H1 (cell line): ENCODE measurements around the gene CPE. TPM values are rescaled to one million over a fixed set of nuclear protein-coding genes. Genes with fewer than 3 reads are reported as not detected.

Experiments
- CTCF ChIA-PET: fragments of 300-600 bp; sonication (Branson Sonifier 250); formaldehyde crosslinking; loops from one replicate; lab custom pipeline; 2021; ENCODE audit not compliant: partially characterized antibody; lab: Charles Lee
- POLR2A ChIA-PET: fragments of 300-600 bp; sonication (Branson Sonifier 250); formaldehyde crosslinking; loops from one replicate; lab custom pipeline; 2021; ENCODE audit warnings: inconsistent platforms; ENCODE audit not compliant: partially characterized antibody; lab: Charles Lee
- DNase-seq, 2 experiments: peaks; one replicate each; pipeline versions ENCODE4 v3.0.0 to v3.0.0-alpha.2; 2010 to 2022; ENCODE audit warnings: low spot score in 2 of 2, low read depth in 1 of 2, mixed read lengths in 1 of 2
- FAIRE-seq: peaks from 2 replicates; lab custom pipeline; 2011; peaks lifted over from hg19 to GRCh38; lab: Jason Lieb, UNC
- H2AFZ ChIP-seq: 2 replicates; pipeline ENCODE4 v1.8.1; 2012; ENCODE audit warnings: low read length, inconsistent platforms
- H2AK5ac ChIP-seq: 2 replicates; pipeline ENCODE4 v1.6.1; 2013; ENCODE audit warnings: low read depth, low read length
- H2BK120ac ChIP-seq: replicated peaks from 2 replicates; pipeline ENCODE3; 2013; ENCODE audit warnings: low read depth, low read length, inconsistent platforms
- H2BK12ac ChIP-seq: 2 replicates; pipeline ENCODE4 v1.6.1; 2013; ENCODE audit warnings: low read depth, low read length
- H2BK15ac ChIP-seq: 2 replicates; pipeline ENCODE4 v1.6.1; 2013; ENCODE audit warnings: low read length
- H2BK20ac ChIP-seq: 2 replicates; pipeline ENCODE4 v1.6.1; 2013; ENCODE audit warnings: low read length
- H2BK5ac ChIP-seq: 2 replicates; pipeline ENCODE4 v1.6.1; 2013; ENCODE audit warnings: low read depth, low read length
- H3K14ac ChIP-seq: 2 replicates; pipeline ENCODE4 v1.6.1; 2013; ENCODE audit warnings: inconsistent platforms; ENCODE audit not compliant: insufficient read length
- H3K18ac ChIP-seq: 2 replicates; pipeline ENCODE4 v1.6.1; 2013; ENCODE audit warnings: low read length; ENCODE audit errors: extremely low read depth
- H3K23ac ChIP-seq: 2 replicates; pipeline ENCODE4 v1.6.1; 2013; ENCODE audit warnings: inconsistent platforms; ENCODE audit not compliant: insufficient read length
- H3K23me2 ChIP-seq: 2 replicates; pipeline ENCODE4 v1.6.1; 2013; ENCODE audit warnings: low read depth, low read length
- H3K27ac ChIP-seq: 2 replicates; pipeline ENCODE4 v1.6.1; 2011; ENCODE audit warnings: low read depth, low read length, inconsistent platforms
- H3K27me3 ChIP-seq, 4 experiments: replicated peaks in 1 of 4; 1 replicate in 1 of 4; 2 replicates in 3 of 4; pipeline versions ENCODE4 v1.6.1 to v1.8.1; 2011 to 2013; ENCODE audit warnings: low read length in 3 of 4, mild to moderate bottlenecking in 3 of 4, inconsistent platforms in 2 of 4, mixed read lengths in 2 of 4, moderate library complexity in 1 of 4; ENCODE audit not compliant: control insufficient read depth in 3 of 4, insufficient read depth in 3 of 4; ENCODE audit errors: extremely low read depth in 1 of 4
- H3K36me3 ChIP-seq, 4 experiments: 2 replicates each; pipeline versions ENCODE4 v1.6.1 to v1.8.1; 2011 to 2013; ENCODE audit warnings: mild to moderate bottlenecking in 4 of 4, low read length in 3 of 4, moderate library complexity in 2 of 4, control low read depth in 1 of 4, inconsistent platforms in 1 of 4; ENCODE audit not compliant: insufficient read depth in 4 of 4, control insufficient read depth in 2 of 4
- H3K4ac ChIP-seq: replicated peaks from 2 replicates; pipeline ENCODE3; 2013; ENCODE audit warnings: low read length, low read depth, mixed read lengths, inconsistent platforms; ENCODE audit not compliant: insufficient read length
- H3K4me1 ChIP-seq, 4 experiments: replicated peaks in 1 of 4; 1 replicate in 1 of 4; 2 replicates in 3 of 4; pipeline versions ENCODE4 v1.6.1 to v1.8.1; 2011 to 2013; ENCODE audit warnings: low read length in 3 of 4, inconsistent platforms in 2 of 4, mixed read lengths in 1 of 4; ENCODE audit not compliant: insufficient read depth in 4 of 4, control insufficient read depth in 3 of 4
- H3K4me2 ChIP-seq, 2 experiments: 2 replicates each; pipeline versions ENCODE4 v1.6.1 to v1.8.1; 2011 to 2013; ENCODE audit warnings: low read depth in 2 of 2, low read length in 2 of 2, control low read depth in 1 of 2, inconsistent platforms in 1 of 2, mild to moderate bottlenecking in 1 of 2; ENCODE audit not compliant: insufficient read depth in 1 of 2
- H3K4me3 ChIP-seq, 4 experiments: fragments of 200-600, 300-600 bp in 1 of 4; sonication (generic), shearing (Covaris generic), sonication (Bioruptor Twin) in 1 of 4; 2 replicates each; pipeline versions ENCODE4 v1.5.1 to v1.8.1; 2011 to 2016; ENCODE audit warnings: low read length in 4 of 4, low read depth in 3 of 4, control low read depth in 2 of 4, inconsistent platforms in 2 of 4, mild to moderate bottlenecking in 2 of 4, mixed read lengths in 1 of 4, moderate library complexity in 1 of 4; ENCODE audit not compliant: insufficient read depth in 2 of 4; ENCODE audit errors: extremely low read depth in 1 of 4
- H3K56ac ChIP-seq: replicated peaks from 2 replicates; pipeline ENCODE3; 2013; ENCODE audit warnings: low read depth, mild to moderate bottlenecking, mixed read lengths, low read length, inconsistent platforms; ENCODE audit not compliant: insufficient read length
- H3K79me1 ChIP-seq: 2 replicates; pipeline ENCODE4 v1.6.1; 2013; ENCODE audit warnings: low read depth, low read length, control low read depth
- H3K79me2 ChIP-seq, 2 experiments: 2 replicates each; pipeline versions ENCODE4 v1.6.1 to v1.8.1; 2012 to 2013; ENCODE audit warnings: low read length in 2 of 2, mild to moderate bottlenecking in 2 of 2, inconsistent platforms in 1 of 2; ENCODE audit not compliant: insufficient read depth in 2 of 2, control insufficient read depth in 1 of 2
- H3K9ac ChIP-seq, 4 experiments: replicated peaks in 1 of 4; 1 replicate in 1 of 4; 2 replicates in 3 of 4; pipeline versions ENCODE4 v1.6.1 to v1.8.1; 2011 to 2013; ENCODE audit warnings: low read depth in 3 of 4, low read length in 3 of 4, control low read depth in 2 of 4, mild to moderate bottlenecking in 2 of 4, moderate library complexity in 2 of 4, inconsistent platforms in 1 of 4; ENCODE audit errors: extremely low read depth in 1 of 4
- H3K9me3 ChIP-seq, 2 experiments: 2 replicates each; pipeline versions ENCODE4 v1.6.1 to v1.8.1; 2012 to 2013; ENCODE audit warnings: mild to moderate bottlenecking in 2 of 2, moderate library complexity in 2 of 2, control low read depth in 1 of 2, inconsistent platforms in 1 of 2, low read depth in 1 of 2, low read length in 1 of 2, mixed read lengths in 1 of 2; ENCODE audit not compliant: insufficient read depth in 2 of 2
- H4K20me1 ChIP-seq, 2 experiments: replicated peaks in 1 of 2; 2 replicates each; pipeline versions ENCODE3 to v1.8.1; 2011 to 2013; ENCODE audit warnings: inconsistent platforms in 2 of 2, low read length in 2 of 2, mild to moderate bottlenecking in 1 of 2; ENCODE audit not compliant: insufficient read depth in 2 of 2, control insufficient read depth in 1 of 2
- H4K5ac ChIP-seq: 2 replicates; pipeline ENCODE4 v1.6.1; 2013; ENCODE audit warnings: low read length, low read depth, mixed read lengths, inconsistent platforms; ENCODE audit not compliant: insufficient read length
- H4K8ac ChIP-seq: 2 replicates; pipeline ENCODE4 v1.8.0; 2013; ENCODE audit warnings: mild to moderate bottlenecking, moderate library complexity, low read length, inconsistent platforms; ENCODE audit not compliant: insufficient read depth; ENCODE audit errors: extremely low read depth
- H4K91ac ChIP-seq: replicated peaks from 2 replicates; pipeline ENCODE3; 2013; ENCODE audit warnings: low read length, mixed read lengths, inconsistent platforms; ENCODE audit not compliant: insufficient read length
- ASH2L ChIP-seq: fragments of 200-600, 300-600 bp; sonication (generic); IDR thresholded peaks from one replicate; pipeline ENCODE4 v1.7.1; 2017; ENCODE audit warnings: low read length
- CEBPB ChIP-seq: IDR thresholded peaks from 2 replicates; pipeline ENCODE4 v1.6.1; 2012; ENCODE audit warnings: low read depth, low read length
- GTF2F1 ChIP-seq: IDR thresholded peaks from 2 replicates; pipeline ENCODE4 v1.6.1; 2012; ENCODE audit warnings: low read depth, low read length, improper control_type of control experiment, borderline replicate concordance
- KDM5A ChIP-seq: fragments of 200-600 bp; IDR thresholded peaks from 2 replicates; pipeline ENCODE4 v1.7.1; 2012; ENCODE audit warnings: mild to moderate bottlenecking, low read length, inconsistent platforms, mixed read lengths
- RFX5 ChIP-seq: IDR thresholded peaks from 2 replicates; pipeline ENCODE4 v1.6.1; 2011; ENCODE audit warnings: low read depth, low read length, improper control_type of control experiment, borderline replicate concordance
- SP1 ChIP-seq: IDR thresholded peaks from 2 replicates; pipeline ENCODE4 v1.6.1; 2011; ENCODE audit warnings: low read depth, low read length
- TEAD4 ChIP-seq: IDR thresholded peaks from 2 replicates; pipeline ENCODE4 v1.6.1; 2012; ENCODE audit warnings: low read depth, low read length, inconsistent platforms, mixed read lengths
- WGBS, 2 experiments: shearing (Covaris generic) in 1 of 2; methylation state at CpG; one replicate each; pipeline versions ENCODE4 v1.1.6 to v1.1.7; 2013 to 2015; ENCODE audit warnings: low lambda C conversion rate in 2 of 2, mixed read lengths in 2 of 2, inconsistent platforms in 1 of 2, low coverage in 1 of 2, missing lambda C conversion rate in 1 of 2; ENCODE audit not compliant: insufficient replicate concordance in 2 of 2, insufficient coverage in 1 of 2, insufficient read length in 1 of 2; ENCODE audit errors: extremely low coverage in 1 of 2, missing lambda C conversion rate in 1 of 2; 5-methylcytosine and 5-hydroxymethylcytosine counted together
- polyA plus RNA-seq, 7 experiments: library from polyadenylated mRNA; depleted of rRNA in 3 of 7; stranded (reverse) in 5 of 7; unstranded in 2 of 7; fragments of >200 nt in 5 of 7; fragments of 200-250 nt in 2 of 7; gene quantifications; 1 replicate in 5 of 7; 2 replicates in 1 of 7; 4 replicates in 1 of 7; pipeline versions ENCODE4 v1.2.1 to v1.2.3, GENCODE V29; 2011 to 2013; ENCODE audit warnings: missing spikeins in 2 of 7, mixed read lengths in 2 of 7
- total RNA-seq: library from RNA; stranded (reverse); fragmentation: NEBNext Ultra II Directional; extraction: Animal tissue kit (Norgen Biotek cat#: 25700); gene quantifications from 2 replicates; pipeline ENCODE4 v1.2.1, GENCODE V29; 2021
- TF ChIP-seq, protein P1 (sequence below), 3 experiments: IDR thresholded peaks; 1 replicate in 2 of 3; 2 replicates in 1 of 3; pipeline versions ENCODE4 v1.5.1 to v1.6.1; 2011; ENCODE audit warnings: low read length in 3 of 3, mild to moderate bottlenecking in 3 of 3, inconsistent platforms in 2 of 3, low read depth in 1 of 3, moderate library complexity in 1 of 3; ENCODE audit not compliant: insufficient read depth in 1 of 3; ENCODE audit errors: control extremely low read depth in 1 of 3
- TF ChIP-seq, protein P2 (sequence below): IDR thresholded peaks from 2 replicates; pipeline ENCODE4 v1.6.1; 2012; ENCODE audit warnings: inconsistent platforms

The CPE gene
- total and polyA plus RNA-seq, 2 of the 8 experiments (the other 6 are each of a cell fraction or from before 2014, with no cell fraction given) = 9.4 to 10.2 TPM

DNA sequence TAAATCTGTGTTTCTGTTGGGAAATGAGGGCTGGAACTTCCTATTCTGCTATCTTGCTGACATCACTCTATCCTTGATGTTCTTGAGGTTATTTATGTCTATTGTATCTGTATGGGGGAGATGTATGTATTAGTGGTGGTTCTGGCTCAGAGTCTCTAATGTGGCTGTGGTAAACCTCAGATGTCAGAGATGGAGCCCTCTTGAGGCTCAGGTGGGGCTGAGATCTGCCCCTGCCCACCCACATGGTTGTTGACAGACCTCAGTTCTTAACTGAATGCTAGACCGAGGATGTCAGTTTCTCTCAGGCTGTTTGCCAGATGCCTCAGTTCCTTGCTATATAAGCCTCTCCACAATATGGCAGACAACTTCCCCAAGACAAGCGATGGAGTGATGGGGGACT is 3.3 kb upstream of the CPE start:
- POLR2A ChIA-PET = interaction anchor here (0.9 kb wide), 1 partner anchor 9 kb away, joined by 3 read pairs; no protein-coding TSS in a partner anchor
- Histone ChIP-seq H2AFZ (no peak overlapping the region), H4K91ac (no peak overlapping the region), H3K4me1 (peaks cover 0 to 8% (median 3%) of the 10 kb centered on the region in 4 experiments; a peak in 3 of 7 replicates), H2BK5ac (no peak overlapping the region), H3K79me2 (no peaks in the 10 kb centered on the region), H2BK120ac (no peak overlapping the region), H3K27ac (no peak overlapping the region), H3K27me3 (peaks cover 0 to 11% (median 10%) of the 10 kb centered on the region in 4 experiments; a peak in 4 of 7 replicates), H4K20me1 (no peaks in the 10 kb centered on the region), H2BK15ac (no peak overlapping the region), H3K4me2 (no peak overlapping the region), H2AK5ac (no peak overlapping the region), H3K14ac (no peak overlapping the region), H3K23me2 (peaks cover 11% of the 10 kb centered on the region; the same call in 1 of the 2 replicates), H3K4me3 (no peak overlapping the region), H3K18ac (no peak overlapping the region), H3K56ac (no peak overlapping the region), H4K8ac (no peak overlapping the region), H3K79me1 (no peaks in the 10 kb centered on the region), H3K23ac (no peak overlapping the region), H3K9me3 (no peaks in the 10 kb centered on the region), H3K9ac (no peak overlapping the region), H3K4ac (no peak overlapping the region), H2BK12ac (no peak overlapping the region), H4K5ac (no peak overlapping the region), H2BK20ac (no peak overlapping the region), H3K36me3 (no peaks in the 10 kb centered on the region)
- CTCF ChIA-PET = interaction anchor here (0.7 to 2.6 kb wide), 5 partner anchors 17 to 244 kb away, joined by 4 to 10 read pairs (median 6); no protein-coding TSS in a partner anchor
- FAIRE-seq (no peak), DNase-seq (no peak)
- TF ChIP-seq CEBPB (no peak), KDM5A (no peak), RFX5 (no peak), TEAD4 (no peak), ASH2L (no peak), GTF2F1 (no peak), SP1 (no peak)
- TF ChIP-seq, protein P1, sequence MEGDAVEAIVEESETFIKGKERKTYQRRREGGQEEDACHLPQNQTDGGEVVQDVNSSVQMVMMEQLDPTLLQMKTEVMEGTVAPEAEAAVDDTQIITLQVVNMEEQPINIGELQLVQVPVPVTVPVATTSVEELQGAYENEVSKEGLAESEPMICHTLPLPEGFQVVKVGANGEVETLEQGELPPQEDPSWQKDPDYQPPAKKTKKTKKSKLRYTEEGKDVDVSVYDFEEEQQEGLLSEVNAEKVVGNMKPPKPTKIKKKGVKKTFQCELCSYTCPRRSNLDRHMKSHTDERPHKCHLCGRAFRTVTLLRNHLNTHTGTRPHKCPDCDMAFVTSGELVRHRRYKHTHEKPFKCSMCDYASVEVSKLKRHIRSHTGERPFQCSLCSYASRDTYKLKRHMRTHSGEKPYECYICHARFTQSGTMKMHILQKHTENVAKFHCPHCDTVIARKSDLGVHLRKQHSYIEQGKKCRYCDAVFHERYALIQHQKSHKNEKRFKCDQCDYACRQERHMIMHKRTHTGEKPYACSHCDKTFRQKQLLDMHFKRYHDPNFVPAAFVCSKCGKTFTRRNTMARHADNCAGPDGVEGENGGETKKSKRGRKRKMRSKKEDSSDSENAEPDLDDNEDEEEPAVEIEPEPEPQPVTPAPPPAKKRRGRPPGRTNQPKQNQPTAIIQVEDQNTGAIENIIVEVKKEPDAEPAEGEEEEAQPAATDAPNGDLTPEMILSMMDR (IDR thresholded peaks at IDR 0.05; ENCODE audit: control extremely low read depth in 1 of 3, insufficient read depth in 1 of 3, low read depth in 1 of 3, low read length in 3 of 3) = no peak
- TF ChIP-seq, protein P2, sequence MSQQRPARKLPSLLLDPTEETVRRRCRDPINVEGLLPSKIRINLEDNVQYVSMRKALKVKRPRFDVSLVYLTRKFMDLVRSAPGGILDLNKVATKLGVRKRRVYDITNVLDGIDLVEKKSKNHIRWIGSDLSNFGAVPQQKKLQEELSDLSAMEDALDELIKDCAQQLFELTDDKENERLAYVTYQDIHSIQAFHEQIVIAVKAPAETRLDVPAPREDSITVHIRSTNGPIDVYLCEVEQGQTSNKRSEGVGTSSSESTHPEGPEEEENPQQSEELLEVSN = no peak
- WGBS, 2 experiments = 82% methylated on average over 2 of the region's 2 CpGs; no CpG with 5 or more reads in 1 of the 2 experiments
